ENCODE measurements around the gene CLN3. TPM values are rescaled to one million over a fixed set of nuclear protein-coding genes. Genes with fewer than 3 reads are reported as not detected.
"Not testable (repeated sequence)": the region's sequence is repeated elsewhere in the genome, so short reads cannot be mapped to it uniquely, and the experiment has no call there.

CLN3 gene
- total and polyA plus RNA-seq, 12 donors, result 8.4 to 78.0 (median 36.3) TPM

DNA sequence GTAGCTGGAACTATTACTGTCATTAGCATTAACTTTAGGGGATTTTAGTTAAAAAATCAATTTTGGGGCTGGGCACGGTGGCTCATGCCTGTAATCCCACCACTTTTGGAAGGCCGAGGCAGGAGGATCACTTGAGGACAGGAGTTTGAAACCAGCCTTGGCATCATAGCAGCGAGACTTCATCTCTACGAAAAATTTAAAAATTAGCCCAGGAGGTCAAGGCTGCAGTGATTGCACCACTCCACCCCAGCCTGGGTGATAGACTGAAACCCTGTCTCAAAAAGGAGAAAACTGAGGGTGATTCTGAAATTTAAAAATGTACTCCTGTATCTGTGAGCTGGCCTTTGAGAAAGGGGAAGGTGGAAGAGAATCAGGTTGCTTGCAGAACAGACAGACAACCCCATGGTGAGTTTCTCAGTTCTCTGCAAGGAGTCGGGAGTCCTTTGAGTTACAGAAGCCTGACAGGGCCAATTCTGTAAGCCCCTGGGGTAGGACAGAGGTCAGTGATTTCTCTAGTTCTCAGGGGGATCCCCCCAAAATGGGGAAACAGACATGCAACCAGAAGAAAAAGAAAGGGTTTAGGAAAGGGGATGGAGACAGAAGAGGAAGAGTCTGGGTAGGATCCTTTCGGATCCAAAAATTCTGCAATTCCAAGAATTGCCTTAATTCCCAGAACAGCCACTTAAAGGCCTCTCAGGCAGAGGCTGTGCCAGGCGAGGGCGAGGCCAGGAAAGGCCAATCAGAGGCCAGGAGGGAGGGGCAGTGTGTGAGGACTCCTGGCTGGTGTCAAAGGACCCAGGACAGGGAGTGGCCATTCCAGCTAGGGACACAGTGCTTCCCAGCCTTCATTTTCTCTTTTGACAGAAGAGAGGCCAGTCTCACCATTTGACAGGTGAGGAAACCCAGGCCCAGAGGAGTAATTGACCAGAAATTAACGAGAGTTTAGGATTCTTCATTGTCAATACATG is 40.2 kb upstream of the CLN3 start:
- peak; percentile 72 to 93 (median 90) for DNase-seq
- Histone ChIP-seq H3K36me3 (replicated peaks in 1 of 2) (no peaks in the 10 kb centered on the region), H3K9me3 (replicated peaks in 1 of 3) (no peaks in the 10 kb centered on the region), H3K4me1 (replicated peaks in 1 of 2) (peaks cover 28 to 39% of the 10 kb centered on the region in 2 donors), H3K27ac (peak overlapping the region; percentile 60 to 84 (median 62)), H3K27me3 (no peaks in the 10 kb centered on the region), H3K4me3 (no peak overlapping the region)
- intact Hi-C loops (cut with DNase I), result no loop called here
- TF ChIP-seq, protein P1, sequence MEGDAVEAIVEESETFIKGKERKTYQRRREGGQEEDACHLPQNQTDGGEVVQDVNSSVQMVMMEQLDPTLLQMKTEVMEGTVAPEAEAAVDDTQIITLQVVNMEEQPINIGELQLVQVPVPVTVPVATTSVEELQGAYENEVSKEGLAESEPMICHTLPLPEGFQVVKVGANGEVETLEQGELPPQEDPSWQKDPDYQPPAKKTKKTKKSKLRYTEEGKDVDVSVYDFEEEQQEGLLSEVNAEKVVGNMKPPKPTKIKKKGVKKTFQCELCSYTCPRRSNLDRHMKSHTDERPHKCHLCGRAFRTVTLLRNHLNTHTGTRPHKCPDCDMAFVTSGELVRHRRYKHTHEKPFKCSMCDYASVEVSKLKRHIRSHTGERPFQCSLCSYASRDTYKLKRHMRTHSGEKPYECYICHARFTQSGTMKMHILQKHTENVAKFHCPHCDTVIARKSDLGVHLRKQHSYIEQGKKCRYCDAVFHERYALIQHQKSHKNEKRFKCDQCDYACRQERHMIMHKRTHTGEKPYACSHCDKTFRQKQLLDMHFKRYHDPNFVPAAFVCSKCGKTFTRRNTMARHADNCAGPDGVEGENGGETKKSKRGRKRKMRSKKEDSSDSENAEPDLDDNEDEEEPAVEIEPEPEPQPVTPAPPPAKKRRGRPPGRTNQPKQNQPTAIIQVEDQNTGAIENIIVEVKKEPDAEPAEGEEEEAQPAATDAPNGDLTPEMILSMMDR (IDR thresholded peaks at IDR 0.05), result no peak
- TF ChIP-seq POLR2A (IDR thresholded peaks at IDR 0.05), result peak in 1 of 2 donors; percentile 64
- WGBS, 4 donors, result 38 to 44% (median 43%) methylated on average over 9 of the region's 9 CpGs

DNA sequence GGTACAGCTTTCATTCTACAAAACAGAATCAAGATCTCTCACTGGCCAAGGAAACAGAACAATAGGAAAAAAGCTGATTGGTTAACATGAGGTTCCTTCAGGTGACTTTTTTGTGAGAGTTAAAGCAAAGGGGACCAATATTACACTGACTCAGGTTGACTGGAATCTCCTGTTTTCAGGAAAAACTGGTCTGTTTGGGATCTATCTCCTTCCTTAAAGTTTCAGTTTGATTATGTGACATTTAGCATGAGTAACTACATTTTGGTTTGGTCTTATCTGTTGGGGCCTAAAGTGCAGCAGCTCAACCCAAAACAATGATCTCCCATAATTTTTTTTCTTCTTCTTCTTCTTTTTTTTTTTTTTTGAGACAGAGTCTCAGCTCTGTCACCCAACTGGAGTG is 37.2 kb upstream of the CLN3 start:
- no peaks in the 10 kb centered on the region for H3K9me3 ChIP-seq (replicated peaks in 1 of 3)
- TF ChIP-seq, protein P1 (IDR thresholded peaks at IDR 0.05), result no peak
- TF ChIP-seq POLR2A (IDR thresholded peaks at IDR 0.05), result no peak
- no peaks in the 10 kb centered on the region for H3K36me3 ChIP-seq (replicated peaks in 1 of 2)
- peaks cover 27 to 28% of the 10 kb centered on the region in 2 donors for H3K4me1 ChIP-seq (replicated peaks in 1 of 2)
- H3K27ac ChIP-seq, result peak overlapping the region in 3 of 5 donors; percentile 58 to 67 (median 60)
- intact Hi-C loops (cut with DNase I), result no loop called here
- H3K27me3 ChIP-seq, result no peaks in the 10 kb centered on the region
- no peak overlapping the region for H3K4me3 ChIP-seq
- DNase-seq, result no peak

DNA sequence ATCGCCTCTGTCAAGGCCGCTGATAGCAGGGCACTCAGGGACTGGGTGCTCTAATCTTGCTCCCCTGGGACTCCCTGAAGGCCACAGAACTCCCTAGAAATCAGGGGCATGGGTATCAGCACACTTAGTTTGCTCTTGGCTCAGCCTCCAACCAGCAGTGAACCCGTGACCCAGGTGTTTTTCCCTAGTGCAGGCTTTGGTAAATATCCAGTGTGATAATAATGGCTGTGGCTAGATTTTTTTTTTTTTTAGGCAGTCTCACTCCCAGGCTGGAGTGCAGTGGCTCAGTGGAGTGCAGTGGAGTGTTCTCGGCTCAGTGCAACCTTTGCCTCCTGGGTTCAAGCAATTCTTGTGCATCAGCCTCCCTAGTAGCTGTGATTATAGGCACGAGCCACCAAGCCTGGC is 36.6 kb upstream of the CLN3 start:
- intact Hi-C loops (cut with DNase I), result no loop called here
- Histone ChIP-seq H3K27ac (peak overlapping the region in 4 of 5 donors; percentile 2 to 67 (median 59)), H3K4me3 (no peak overlapping the region), H3K4me1 (replicated peaks in 1 of 2) (peaks cover 27 to 33% of the 10 kb centered on the region in 2 donors), H3K9me3 (replicated peaks in 1 of 3) (no peaks in the 10 kb centered on the region), H3K36me3 (replicated peaks in 1 of 2) (no peaks in the 10 kb centered on the region), H3K27me3 (no peaks in the 10 kb centered on the region)
- no peak for TF ChIP-seq POLR2A (IDR thresholded peaks at IDR 0.05)
- WGBS, 4 donors, result 23 to 44% (median 38%) methylated on average over 5 of the region's 5 CpGs
- peak in 6 of 7 donors; percentile 53 to 72 (median 68) for DNase-seq

DNA sequence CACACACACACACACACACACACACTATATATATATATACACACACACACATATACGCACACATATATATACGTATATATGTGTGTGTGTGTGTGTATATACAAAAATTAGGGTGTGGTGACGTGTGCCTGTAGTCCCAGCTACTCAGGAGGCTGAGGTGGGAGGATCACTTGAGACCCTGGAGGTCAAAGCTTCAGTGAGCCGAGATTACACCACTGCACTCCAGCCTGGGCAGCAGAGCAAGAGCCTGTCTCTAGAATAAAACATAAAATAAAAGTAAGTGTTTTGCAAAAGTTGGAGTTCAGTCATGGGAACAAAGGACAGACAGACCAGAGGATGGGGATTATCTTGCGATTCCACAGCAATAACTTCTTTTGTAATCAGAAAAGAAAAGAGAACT is 36.1 kb upstream of the CLN3 start:
- Histone ChIP-seq H3K36me3 (replicated peaks in 1 of 2) (no peaks in the 10 kb centered on the region), H3K27me3 (no peaks in the 10 kb centered on the region), H3K4me3 (no peak overlapping the region), H3K27ac (peak overlapping the region in 4 of 5 donors; percentile 2 to 67 (median 59)), H3K9me3 (replicated peaks in 1 of 3) (no peaks in the 10 kb centered on the region), H3K4me1 (replicated peaks in 1 of 2) (peaks cover 27 to 33% of the 10 kb centered on the region in 2 donors)
- TF ChIP-seq, protein P1 (IDR thresholded peaks at IDR 0.05), result no peak
- intact Hi-C loops (cut with DNase I), result no loop called here
- DNase-seq, result no peak
- WGBS, 4 donors, result 53 to 62% (median 58%) methylated on average over 5 of the region's 5 CpGs

DNA sequence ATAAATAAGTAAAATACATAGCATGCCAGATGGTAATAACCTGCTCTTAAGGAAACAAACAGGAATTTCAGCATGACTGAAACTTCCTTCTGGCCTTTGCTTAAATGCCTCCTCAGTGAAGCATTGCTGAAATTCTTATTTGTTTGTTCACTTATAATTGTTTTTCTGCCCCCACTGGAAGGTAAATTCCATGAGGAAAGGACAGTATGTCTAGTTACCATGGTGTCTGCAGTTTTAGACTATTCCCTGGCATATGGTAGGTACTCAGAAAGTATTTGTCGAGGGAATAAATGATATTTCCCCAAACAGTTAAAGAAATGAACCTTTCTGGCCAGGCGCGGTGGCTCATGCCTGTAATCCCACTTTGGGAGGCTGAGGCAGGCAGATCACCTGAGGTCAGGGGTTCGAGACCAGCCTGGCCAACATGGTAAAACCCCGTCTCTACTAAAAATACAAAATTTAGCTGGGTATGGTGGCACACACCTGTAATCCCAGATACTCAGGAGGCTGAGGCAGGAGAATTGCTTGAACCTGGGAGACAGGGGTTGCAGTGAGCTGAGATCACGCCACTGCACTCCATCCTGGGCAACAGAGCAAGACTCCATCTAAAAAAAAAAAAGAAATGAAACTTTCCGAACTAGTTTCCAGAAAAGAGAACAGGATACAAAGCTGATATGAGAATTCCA is 35.4 kb upstream of the CLN3 start:
- H3K4me3 ChIP-seq; intact Hi-C loops (cut with DNase I); H3K9me3 ChIP-seq (replicated peaks in 1 of 3); DNase-seq; H3K36me3 ChIP-seq (replicated peaks in 1 of 2); H3K27me3 ChIP-seq; H3K27ac ChIP-seq: not testable (repeated sequence)
- 91 to 95% (median 94%) methylated on average over 7 of the region's 7 CpGs for WGBS, 4 donors
- H3K4me1 ChIP-seq (replicated peaks in 1 of 2), result peaks cover 23 to 32% of the 10 kb centered on the region in 2 donors

Data from adrenal gland (tissue), 12 donors.